Kidney (tissue), 14 donors: ENCODE results near the gene PRKCE. TPM values are rescaled to one million over a fixed set of nuclear protein-coding genes. Genes with fewer than 3 reads are reported as not detected.

ENCODE experiments used
- DNase-seq, 5 donors: peaks; one replicate each; pipeline ENCODE4 v3.0.0-alpha.2; 2013 to 2020
- FAIRE-seq: peaks from 2 replicates; lab custom pipeline; 2012; peaks lifted over from hg19 to GRCh38; lab: Jason Lieb, UNC
- H3K27ac ChIP-seq, 2 donors: one replicate each; pipeline ENCODE4 v1.7.0; 2013; ENCODE audit warnings: low read depth in 2 of 2, low read length in 2 of 2, inconsistent platforms in 1 of 2
- H3K27me3 ChIP-seq: one replicate; pipeline ENCODE4 v1.7.1; 2013; ENCODE audit warnings: low read length, inconsistent platforms; ENCODE audit not compliant: control insufficient read depth, insufficient read depth
- H3K36me3 ChIP-seq, 3 donors: one replicate each; pipeline versions ENCODE4 v1.7.0 to v1.7.1; 2013; ENCODE audit warnings: low read length in 3 of 3, control low read depth in 1 of 3, inconsistent platforms in 1 of 3; ENCODE audit not compliant: insufficient read depth in 3 of 3, control insufficient read depth in 2 of 3
- H3K4me1 ChIP-seq, 3 donors: one replicate each; pipeline versions ENCODE4 v1.7.0 to v1.7.1; 2013; ENCODE audit warnings: low read length in 3 of 3, inconsistent platforms in 1 of 3, low read depth in 1 of 3; ENCODE audit not compliant: control insufficient read depth in 2 of 3, insufficient read depth in 2 of 3
- H3K4me3 ChIP-seq, 3 donors: one replicate each; pipeline versions ENCODE4 v1.7.0 to v1.8.1; 2013; ENCODE audit warnings: low read length in 3 of 3, control low read depth in 1 of 3, inconsistent platforms in 1 of 3
- H3K9ac ChIP-seq, 3 donors: one replicate each; pipeline versions ENCODE4 v1.7.0 to v1.7.1; 2013; ENCODE audit warnings: low read length in 3 of 3, control low read depth in 1 of 3, inconsistent platforms in 1 of 3
- H3K9me3 ChIP-seq, 3 donors: one replicate each; pipeline versions ENCODE4 v1.7.0 to v1.7.1; 2013; ENCODE audit warnings: low read length in 3 of 3, control low read depth in 1 of 3, inconsistent platforms in 1 of 3; ENCODE audit not compliant: control insufficient read depth in 2 of 3, insufficient read depth in 1 of 3
- intact Hi-C: fragments of 100-400 bp; cut with DNase I; formaldehyde crosslinking; loops from one replicate; pipeline ENCODE4 v1.11.1; 2022
- polyA plus RNA-seq: library from polyadenylated mRNA; stranded (reverse); fragments of 350-450 nt; fragmentation: Illumina TruSeq; extraction: RNeasy Lipid Tissue Mini Kit (QIAGEN cat#74804); gene quantifications from one replicate; pipeline ENCODE4 v1.2.3, GENCODE V29; 2014; ENCODE audit warnings: low read depth, low replicate concordance; ENCODE audit not compliant: insufficient read depth
- total RNA-seq: library from RNA; stranded (reverse); fragmentation: NEBNext Ultra II Directional; extraction: Animal tissue kit (Norgen Biotek cat#: 25700); gene quantifications from one replicate; pipeline ENCODE4 v1.2.1, GENCODE V29; 2021
- TF ChIP-seq, protein P1 (sequence below): IDR thresholded peaks from 3 replicates; pipeline ENCODE4 v1.5.1; 2012; ENCODE audit warnings: mild to moderate bottlenecking, moderate library complexity, borderline replicate concordance; ENCODE audit not compliant: insufficient read depth; ENCODE audit errors: extremely low read depth
- donor health status: control.
- donor health status: control.
- donor health status: control.
- donor health status: control.
- donor health status: control.
- donor health status: DM: yes; HTN: yes; CAD: no.
- donor health status: Normal renal cell carcinoma (clear cell type).

PRKCE gene
- total and polyA plus RNA-seq, 2 donors from 2014 or later, result 11.1 to 27.3 TPM

GRCh38 chr2:46146866-46147502 lies 495.5 kb downstream of the PRKCE start:
- H3K9me3 ChIP-seq, result no peaks in the 10 kb centered on the region
- no peak for DNase-seq
- no peak for FAIRE-seq
- no peak overlapping the region for H3K9ac ChIP-seq
- no peaks in the 10 kb centered on the region for H3K27me3 ChIP-seq
- H3K4me3 ChIP-seq, result no peak overlapping the region
- TF ChIP-seq, protein P1, sequence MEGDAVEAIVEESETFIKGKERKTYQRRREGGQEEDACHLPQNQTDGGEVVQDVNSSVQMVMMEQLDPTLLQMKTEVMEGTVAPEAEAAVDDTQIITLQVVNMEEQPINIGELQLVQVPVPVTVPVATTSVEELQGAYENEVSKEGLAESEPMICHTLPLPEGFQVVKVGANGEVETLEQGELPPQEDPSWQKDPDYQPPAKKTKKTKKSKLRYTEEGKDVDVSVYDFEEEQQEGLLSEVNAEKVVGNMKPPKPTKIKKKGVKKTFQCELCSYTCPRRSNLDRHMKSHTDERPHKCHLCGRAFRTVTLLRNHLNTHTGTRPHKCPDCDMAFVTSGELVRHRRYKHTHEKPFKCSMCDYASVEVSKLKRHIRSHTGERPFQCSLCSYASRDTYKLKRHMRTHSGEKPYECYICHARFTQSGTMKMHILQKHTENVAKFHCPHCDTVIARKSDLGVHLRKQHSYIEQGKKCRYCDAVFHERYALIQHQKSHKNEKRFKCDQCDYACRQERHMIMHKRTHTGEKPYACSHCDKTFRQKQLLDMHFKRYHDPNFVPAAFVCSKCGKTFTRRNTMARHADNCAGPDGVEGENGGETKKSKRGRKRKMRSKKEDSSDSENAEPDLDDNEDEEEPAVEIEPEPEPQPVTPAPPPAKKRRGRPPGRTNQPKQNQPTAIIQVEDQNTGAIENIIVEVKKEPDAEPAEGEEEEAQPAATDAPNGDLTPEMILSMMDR, result no peak
- no peak overlapping the region for H3K27ac ChIP-seq
- peaks cover 0 to 17% (median 17%) of the 10 kb centered on the region in 3 donors for H3K36me3 ChIP-seq
- intact Hi-C loops, result no loop called here
- peaks cover 0 to 9% (median 5%) of the 10 kb centered on the region in 3 donors for H3K4me1 ChIP-seq

DNA sequence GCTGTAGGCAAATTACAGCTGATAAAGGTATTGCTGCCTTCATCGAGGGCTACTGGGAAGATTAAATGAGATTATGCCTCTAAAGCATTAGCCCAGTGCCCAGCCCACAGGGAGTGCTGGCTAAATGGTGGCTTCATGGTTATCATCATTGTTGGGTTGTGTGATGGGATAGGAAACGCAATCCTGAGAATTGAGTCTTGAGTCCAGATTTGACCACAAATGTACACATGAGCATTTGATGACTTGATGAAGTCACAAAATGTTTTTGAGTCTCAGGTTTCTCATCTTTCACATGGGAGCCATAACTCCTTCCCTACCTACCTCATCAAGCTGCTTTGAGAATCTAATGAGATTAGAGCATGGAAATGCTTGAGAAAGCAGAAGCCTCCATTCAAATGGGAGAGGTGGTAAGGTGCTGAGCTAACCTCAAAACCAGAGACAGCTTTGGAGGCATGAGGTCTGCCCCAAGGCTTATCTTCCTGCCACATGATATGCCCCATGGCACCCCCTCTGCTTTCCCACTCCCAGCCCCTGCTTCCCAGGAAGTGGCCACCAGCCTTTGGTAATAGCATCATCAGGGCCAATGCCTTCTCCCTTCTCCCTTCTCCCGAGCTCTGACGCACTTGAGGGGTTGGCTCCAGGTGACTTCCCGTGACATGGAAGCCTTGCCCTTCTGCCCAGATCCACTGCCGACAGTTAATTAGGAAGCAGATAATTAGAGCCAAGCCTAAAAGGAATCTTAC lies 496.3 kb downstream of the PRKCE start:
- peaks cover 0 to 4% (median 3%) of the 10 kb centered on the region in 3 donors for H3K4me1 ChIP-seq
- FAIRE-seq, result no peak

DNA sequence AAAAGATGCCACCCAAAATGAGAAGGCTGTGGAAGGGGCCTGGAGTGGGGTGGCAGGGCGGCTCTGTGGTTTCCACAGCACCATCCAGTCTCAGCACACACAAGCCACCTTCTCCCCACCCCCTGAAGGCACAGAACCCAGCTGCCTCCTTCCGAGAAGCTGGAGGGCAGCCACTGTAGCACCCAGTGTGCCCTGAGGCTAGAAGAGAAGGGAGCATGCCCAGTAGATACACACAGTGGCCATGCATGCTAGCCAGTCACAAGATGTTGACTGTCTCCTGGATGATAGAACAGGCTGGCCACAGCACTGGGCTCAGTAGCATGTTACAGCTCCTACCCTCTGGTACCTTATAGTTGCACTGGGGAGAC lies 496.9 kb downstream of the PRKCE start:
- Histone ChIP-seq H3K4me3 (no peak overlapping the region), H3K9me3 (no peaks in the 10 kb centered on the region), H3K36me3 (peaks cover 0 to 19% (median 19%) of the 10 kb centered on the region in 3 donors), H3K27me3 (no peaks in the 10 kb centered on the region), H3K9ac (no peak overlapping the region), H3K4me1 (no peaks in the 10 kb centered on the region), H3K27ac (no peak overlapping the region)
- TF ChIP-seq, protein P1, result no peak
- FAIRE-seq (no peak), DNase-seq (no peak)
- intact Hi-C loops, result no loop called here

More for the DNA sequence above, 496.3 kb downstream of the PRKCE start:
- no peak overlapping the region for H3K9ac ChIP-seq
- intact Hi-C loops, result no loop called here
- TF ChIP-seq, protein P1, result no peak
- no peak for DNase-seq
- H3K27ac ChIP-seq, result no peak overlapping the region
- H3K4me3 ChIP-seq, result no peak overlapping the region
- H3K27me3 ChIP-seq, result no peaks in the 10 kb centered on the region
- H3K9me3 ChIP-seq, result no peaks in the 10 kb centered on the region
- peaks cover 0 to 18% (median 17%) of the 10 kb centered on the region in 3 donors for H3K36me3 ChIP-seq
